Vagina (tissue), 2 donors: ENCODE measurements around the gene ENAH.

ENCODE experiments used
- POLR2A ChIP-seq, 2 donors: fragments of 450-650 bp; IDR thresholded peaks; one replicate each; pipeline ENCODE4 v1.6.1; 2017; ENCODE audit warnings: antibody characterized with exemption in 2 of 2, mild to moderate bottlenecking in 2 of 2, moderate library complexity in 2 of 2
- POLR2AphosphoS5 ChIP-seq, 2 donors: sonication (generic); formaldehyde crosslinking; IDR thresholded peaks; one replicate each; pipeline ENCODE4 v1.9.0; 2017; ENCODE audit warnings: antibody characterized with exemption in 2 of 2, mild to moderate bottlenecking in 2 of 2, low read depth in 1 of 2; ENCODE audit not compliant: insufficient read depth in 1 of 2

DNA sequence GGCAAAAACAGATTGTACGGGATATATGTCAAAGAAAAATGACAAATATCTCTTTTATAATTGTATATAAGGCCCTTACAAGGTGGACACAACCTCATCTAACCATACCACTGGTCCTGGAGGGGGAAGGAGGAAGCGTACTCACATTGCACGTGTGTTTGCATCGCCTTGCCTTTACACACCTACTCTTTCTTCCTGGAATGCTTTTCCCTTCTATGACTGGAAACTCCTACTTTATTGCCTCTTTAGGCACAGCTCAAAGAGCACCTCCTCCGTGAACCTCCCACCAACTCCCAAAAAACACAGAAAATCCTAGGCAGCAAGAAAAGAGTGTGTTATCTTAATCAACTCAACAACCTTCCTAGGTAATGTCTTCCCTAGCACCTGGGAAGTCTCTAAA lies 125.3 kb downstream of the ENAH start:
- TF ChIP-seq POLR2AphosphoS5 (IDR thresholded peaks at IDR 0.05; ENCODE audit: insufficient read depth in 1 of 2, low read depth in 1 of 2), result no peak
- no peak for TF ChIP-seq POLR2A (IDR thresholded peaks at IDR 0.05)
